HCT116 (cell line): ENCODE results near the gene TFCP2.

Experiments used
- EGR1 ChIP-seq: IDR thresholded peaks from 2 replicates; pipeline ENCODE4 v1.6.1; 2012; ENCODE audit warnings: low read depth
- EZH2 ChIP-seq: fragments of 200-600 bp; sonication (generic); IDR thresholded peaks from 2 replicates; pipeline ENCODE4 v1.6.1; 2017; ENCODE audit warnings: antibody characterized with exemption, mixed run types
- EZH2phosphoT487 ChIP-seq: fragments of 200-600 bp; IDR thresholded peaks from 2 replicates; pipeline ENCODE4 v1.6.1; 2018; ENCODE audit warnings: antibody characterized with exemption, borderline replicate concordance
- FOSL1 ChIP-seq: IDR thresholded peaks from 2 replicates; pipeline ENCODE4 v1.6.1; 2012; ENCODE audit warnings: low read depth
- POLR2A ChIP-seq: IDR thresholded peaks from 2 replicates; pipeline ENCODE4 v1.7.0; 2011; ENCODE audit warnings: borderline replicate concordance; ENCODE audit not compliant: insufficient read depth, insufficient read length; ENCODE audit errors: extremely low read depth
- POLR2AphosphoS5 ChIP-seq: IDR thresholded peaks from 2 replicates; pipeline ENCODE4 v1.6.1; 2011; ENCODE audit warnings: mild to moderate bottlenecking, low read depth, low read length, moderate library complexity
- RAD21 ChIP-seq: IDR thresholded peaks from 2 replicates; pipeline ENCODE4 v1.6.1; 2012; ENCODE audit warnings: low read depth, mild to moderate bottlenecking
- SIN3A ChIP-seq: IDR thresholded peaks from 2 replicates; pipeline ENCODE4 v1.6.1; 2012; ENCODE audit warnings: low read depth
- SP1 ChIP-seq: IDR thresholded peaks from 2 replicates; pipeline ENCODE4 v1.6.1; 2012; ENCODE audit warnings: low read depth
- TCF7L2 ChIP-seq: IDR thresholded peaks from 2 replicates; pipeline ENCODE4 v1.7.0; 2011; ENCODE audit warnings: borderline replicate concordance, inconsistent platforms; ENCODE audit not compliant: insufficient read depth, insufficient read length; ENCODE audit errors: extremely low read depth
- TF ChIP-seq, protein P1 (sequence below), 3 experiments: fragments of 200-600 bp in 1 of 3; sonication (generic) in 1 of 3; IDR thresholded peaks in 2 of 3; conservative IDR thresholded peaks in 1 of 3; 2 replicates each; pipeline ENCODE4 v1.5.1; 2012 to 2017; ENCODE audit warnings: low read depth in 2 of 3, low read length in 2 of 3, antibody characterized with exemption in 1 of 3, borderline replicate concordance in 1 of 3, control low read depth in 1 of 3, mild to moderate bottlenecking in 1 of 3, mixed read lengths in 1 of 3, mixed run types in 1 of 3, moderate library complexity in 1 of 3; ENCODE audit not compliant: insufficient read depth in 1 of 3
- TF ChIP-seq, protein P2 (sequence below): IDR thresholded peaks from 2 replicates; pipeline ENCODE4 v1.6.1; 2012; ENCODE audit warnings: low read depth
- TF ChIP-seq, protein P3 (sequence below): IDR thresholded peaks from 2 replicates; pipeline ENCODE4 v1.6.1; 2012
- TF ChIP-seq, protein P4 (sequence below): IDR thresholded peaks from 2 replicates; pipeline ENCODE4 v1.6.1; 2012

DNA sequence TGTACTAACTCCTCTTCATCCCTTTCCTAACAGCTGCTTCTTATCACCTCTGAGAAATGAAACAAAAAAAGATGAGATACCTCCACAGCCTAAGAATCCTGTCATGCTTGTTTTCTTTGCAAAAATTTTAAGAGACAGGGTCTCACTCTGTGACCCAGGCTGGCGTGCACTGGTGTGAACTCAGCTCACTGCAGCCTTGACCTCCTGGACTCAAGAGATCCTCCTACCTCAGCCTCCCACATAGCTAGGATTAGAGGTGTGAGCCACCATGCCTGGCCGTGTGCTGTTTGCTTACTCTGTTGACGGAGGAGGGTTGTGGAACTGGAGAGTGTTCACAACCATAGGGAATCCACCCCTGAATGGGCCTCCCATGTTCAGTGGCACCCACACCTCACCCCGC is 105.7 kb downstream of the TFCP2 start:
- TF ChIP-seq, protein P1, sequence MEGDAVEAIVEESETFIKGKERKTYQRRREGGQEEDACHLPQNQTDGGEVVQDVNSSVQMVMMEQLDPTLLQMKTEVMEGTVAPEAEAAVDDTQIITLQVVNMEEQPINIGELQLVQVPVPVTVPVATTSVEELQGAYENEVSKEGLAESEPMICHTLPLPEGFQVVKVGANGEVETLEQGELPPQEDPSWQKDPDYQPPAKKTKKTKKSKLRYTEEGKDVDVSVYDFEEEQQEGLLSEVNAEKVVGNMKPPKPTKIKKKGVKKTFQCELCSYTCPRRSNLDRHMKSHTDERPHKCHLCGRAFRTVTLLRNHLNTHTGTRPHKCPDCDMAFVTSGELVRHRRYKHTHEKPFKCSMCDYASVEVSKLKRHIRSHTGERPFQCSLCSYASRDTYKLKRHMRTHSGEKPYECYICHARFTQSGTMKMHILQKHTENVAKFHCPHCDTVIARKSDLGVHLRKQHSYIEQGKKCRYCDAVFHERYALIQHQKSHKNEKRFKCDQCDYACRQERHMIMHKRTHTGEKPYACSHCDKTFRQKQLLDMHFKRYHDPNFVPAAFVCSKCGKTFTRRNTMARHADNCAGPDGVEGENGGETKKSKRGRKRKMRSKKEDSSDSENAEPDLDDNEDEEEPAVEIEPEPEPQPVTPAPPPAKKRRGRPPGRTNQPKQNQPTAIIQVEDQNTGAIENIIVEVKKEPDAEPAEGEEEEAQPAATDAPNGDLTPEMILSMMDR (IDR thresholded peaks at IDR 0.05 in 2 of 3, conservative IDR thresholded peaks at IDR 0.05 in 1 of 3; ENCODE audit: borderline replicate concordance in 1 of 3, insufficient read depth in 1 of 3, low read depth in 2 of 3, low read length in 2 of 3): no peak
- TF ChIP-seq POLR2A: no peak
- no peak for TF ChIP-seq EZH2phosphoT487
- TF ChIP-seq POLR2AphosphoS5: no peak
- TF ChIP-seq, protein P2, sequence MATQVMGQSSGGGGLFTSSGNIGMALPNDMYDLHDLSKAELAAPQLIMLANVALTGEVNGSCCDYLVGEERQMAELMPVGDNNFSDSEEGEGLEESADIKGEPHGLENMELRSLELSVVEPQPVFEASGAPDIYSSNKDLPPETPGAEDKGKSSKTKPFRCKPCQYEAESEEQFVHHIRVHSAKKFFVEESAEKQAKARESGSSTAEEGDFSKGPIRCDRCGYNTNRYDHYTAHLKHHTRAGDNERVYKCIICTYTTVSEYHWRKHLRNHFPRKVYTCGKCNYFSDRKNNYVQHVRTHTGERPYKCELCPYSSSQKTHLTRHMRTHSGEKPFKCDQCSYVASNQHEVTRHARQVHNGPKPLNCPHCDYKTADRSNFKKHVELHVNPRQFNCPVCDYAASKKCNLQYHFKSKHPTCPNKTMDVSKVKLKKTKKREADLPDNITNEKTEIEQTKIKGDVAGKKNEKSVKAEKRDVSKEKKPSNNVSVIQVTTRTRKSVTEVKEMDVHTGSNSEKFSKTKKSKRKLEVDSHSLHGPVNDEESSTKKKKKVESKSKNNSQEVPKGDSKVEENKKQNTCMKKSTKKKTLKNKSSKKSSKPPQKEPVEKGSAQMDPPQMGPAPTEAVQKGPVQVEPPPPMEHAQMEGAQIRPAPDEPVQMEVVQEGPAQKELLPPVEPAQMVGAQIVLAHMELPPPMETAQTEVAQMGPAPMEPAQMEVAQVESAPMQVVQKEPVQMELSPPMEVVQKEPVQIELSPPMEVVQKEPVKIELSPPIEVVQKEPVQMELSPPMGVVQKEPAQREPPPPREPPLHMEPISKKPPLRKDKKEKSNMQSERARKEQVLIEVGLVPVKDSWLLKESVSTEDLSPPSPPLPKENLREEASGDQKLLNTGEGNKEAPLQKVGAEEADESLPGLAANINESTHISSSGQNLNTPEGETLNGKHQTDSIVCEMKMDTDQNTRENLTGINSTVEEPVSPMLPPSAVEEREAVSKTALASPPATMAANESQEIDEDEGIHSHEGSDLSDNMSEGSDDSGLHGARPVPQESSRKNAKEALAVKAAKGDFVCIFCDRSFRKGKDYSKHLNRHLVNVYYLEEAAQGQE: no peak
- TF ChIP-seq SP1: no peak
- TF ChIP-seq, protein P3, sequence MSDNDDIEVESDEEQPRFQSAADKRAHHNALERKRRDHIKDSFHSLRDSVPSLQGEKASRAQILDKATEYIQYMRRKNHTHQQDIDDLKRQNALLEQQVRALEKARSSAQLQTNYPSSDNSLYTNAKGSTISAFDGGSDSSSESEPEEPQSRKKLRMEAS: no peak
- TF ChIP-seq EZH2: no peak
- TF ChIP-seq, protein P4, sequence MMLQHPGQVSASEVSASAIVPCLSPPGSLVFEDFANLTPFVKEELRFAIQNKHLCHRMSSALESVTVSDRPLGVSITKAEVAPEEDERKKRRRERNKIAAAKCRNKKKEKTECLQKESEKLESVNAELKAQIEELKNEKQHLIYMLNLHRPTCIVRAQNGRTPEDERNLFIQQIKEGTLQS: no peak
- no peak for TF ChIP-seq TCF7L2
- no peak for TF ChIP-seq FOSL1
- no peak for TF ChIP-seq SIN3A
- TF ChIP-seq RAD21: no peak
- no peak for TF ChIP-seq EGR1
